ENCODE data around the gene SNX32. TPM values are rescaled to one million over a fixed set of nuclear protein-coding genes. Genes with fewer than 3 reads are reported as not detected.

SNX32 gene
- total and polyA plus RNA-seq, 9 of the 15 experiments (the other 6 are each of a cell fraction or from before 2014, with no cell fraction given): 0.03 TPM; not detected in 7

DNA sequence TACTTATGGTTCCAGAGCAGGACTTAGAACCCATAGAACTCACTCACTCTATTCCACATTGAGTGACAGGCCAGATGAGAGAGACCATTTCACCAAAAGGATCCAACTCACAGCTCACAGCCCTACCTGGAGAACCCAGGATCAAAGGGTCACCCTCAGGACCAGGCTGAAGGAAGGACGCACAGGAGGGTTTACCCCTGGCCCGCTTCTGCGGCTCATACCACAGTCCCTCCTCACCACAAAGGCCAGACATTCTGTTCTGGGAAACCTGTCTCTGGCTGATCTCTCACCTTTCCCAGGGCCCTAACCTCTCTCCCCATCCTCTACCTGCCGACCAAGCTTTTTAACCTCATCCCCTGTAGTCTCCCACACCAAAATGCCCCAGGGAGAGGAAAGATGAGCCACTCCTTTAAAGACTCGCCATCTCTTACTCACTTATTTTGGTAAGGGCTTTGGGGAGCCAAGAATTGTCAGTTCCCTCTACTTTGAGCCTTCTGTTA is 61.8 kb downstream of the SNX32 start (continued):
- TF ChIP-seq, protein P1, sequence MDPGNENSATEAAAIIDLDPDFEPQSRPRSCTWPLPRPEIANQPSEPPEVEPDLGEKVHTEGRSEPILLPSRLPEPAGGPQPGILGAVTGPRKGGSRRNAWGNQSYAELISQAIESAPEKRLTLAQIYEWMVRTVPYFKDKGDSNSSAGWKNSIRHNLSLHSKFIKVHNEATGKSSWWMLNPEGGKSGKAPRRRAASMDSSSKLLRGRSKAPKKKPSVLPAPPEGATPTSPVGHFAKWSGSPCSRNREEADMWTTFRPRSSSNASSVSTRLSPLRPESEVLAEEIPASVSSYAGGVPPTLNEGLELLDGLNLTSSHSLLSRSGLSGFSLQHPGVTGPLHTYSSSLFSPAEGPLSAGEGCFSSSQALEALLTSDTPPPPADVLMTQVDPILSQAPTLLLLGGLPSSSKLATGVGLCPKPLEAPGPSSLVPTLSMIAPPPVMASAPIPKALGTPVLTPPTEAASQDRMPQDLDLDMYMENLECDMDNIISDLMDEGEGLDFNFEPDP (CRISPR knock-in tag; IDR thresholded peaks at IDR 0.05): no peak
- TF ChIP-seq, protein P2, sequence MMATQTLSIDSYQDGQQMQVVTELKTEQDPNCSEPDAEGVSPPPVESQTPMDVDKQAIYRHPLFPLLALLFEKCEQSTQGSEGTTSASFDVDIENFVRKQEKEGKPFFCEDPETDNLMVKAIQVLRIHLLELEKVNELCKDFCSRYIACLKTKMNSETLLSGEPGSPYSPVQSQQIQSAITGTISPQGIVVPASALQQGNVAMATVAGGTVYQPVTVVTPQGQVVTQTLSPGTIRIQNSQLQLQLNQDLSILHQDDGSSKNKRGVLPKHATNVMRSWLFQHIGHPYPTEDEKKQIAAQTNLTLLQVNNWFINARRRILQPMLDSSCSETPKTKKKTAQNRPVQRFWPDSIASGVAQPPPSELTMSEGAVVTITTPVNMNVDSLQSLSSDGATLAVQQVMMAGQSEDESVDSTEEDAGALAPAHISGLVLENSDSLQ (IDR thresholded peaks at IDR 0.05): peak; percentile 65; the same call in 1 of the 2 replicates
- no peak for TF ChIP-seq EZH2 (IDR thresholded peaks at IDR 0.05; ENCODE audit: borderline replicate concordance, low read depth, low read length)
- no peak for TF ChIP-seq SLC30A9 (CRISPR knock-in tag; IDR thresholded peaks at IDR 0.05)
- no peak for TF ChIP-seq PTTG1 (tag; IDR thresholded peaks at IDR 0.05; ENCODE audit: low read depth)
- TF ChIP-seq, protein P3, sequence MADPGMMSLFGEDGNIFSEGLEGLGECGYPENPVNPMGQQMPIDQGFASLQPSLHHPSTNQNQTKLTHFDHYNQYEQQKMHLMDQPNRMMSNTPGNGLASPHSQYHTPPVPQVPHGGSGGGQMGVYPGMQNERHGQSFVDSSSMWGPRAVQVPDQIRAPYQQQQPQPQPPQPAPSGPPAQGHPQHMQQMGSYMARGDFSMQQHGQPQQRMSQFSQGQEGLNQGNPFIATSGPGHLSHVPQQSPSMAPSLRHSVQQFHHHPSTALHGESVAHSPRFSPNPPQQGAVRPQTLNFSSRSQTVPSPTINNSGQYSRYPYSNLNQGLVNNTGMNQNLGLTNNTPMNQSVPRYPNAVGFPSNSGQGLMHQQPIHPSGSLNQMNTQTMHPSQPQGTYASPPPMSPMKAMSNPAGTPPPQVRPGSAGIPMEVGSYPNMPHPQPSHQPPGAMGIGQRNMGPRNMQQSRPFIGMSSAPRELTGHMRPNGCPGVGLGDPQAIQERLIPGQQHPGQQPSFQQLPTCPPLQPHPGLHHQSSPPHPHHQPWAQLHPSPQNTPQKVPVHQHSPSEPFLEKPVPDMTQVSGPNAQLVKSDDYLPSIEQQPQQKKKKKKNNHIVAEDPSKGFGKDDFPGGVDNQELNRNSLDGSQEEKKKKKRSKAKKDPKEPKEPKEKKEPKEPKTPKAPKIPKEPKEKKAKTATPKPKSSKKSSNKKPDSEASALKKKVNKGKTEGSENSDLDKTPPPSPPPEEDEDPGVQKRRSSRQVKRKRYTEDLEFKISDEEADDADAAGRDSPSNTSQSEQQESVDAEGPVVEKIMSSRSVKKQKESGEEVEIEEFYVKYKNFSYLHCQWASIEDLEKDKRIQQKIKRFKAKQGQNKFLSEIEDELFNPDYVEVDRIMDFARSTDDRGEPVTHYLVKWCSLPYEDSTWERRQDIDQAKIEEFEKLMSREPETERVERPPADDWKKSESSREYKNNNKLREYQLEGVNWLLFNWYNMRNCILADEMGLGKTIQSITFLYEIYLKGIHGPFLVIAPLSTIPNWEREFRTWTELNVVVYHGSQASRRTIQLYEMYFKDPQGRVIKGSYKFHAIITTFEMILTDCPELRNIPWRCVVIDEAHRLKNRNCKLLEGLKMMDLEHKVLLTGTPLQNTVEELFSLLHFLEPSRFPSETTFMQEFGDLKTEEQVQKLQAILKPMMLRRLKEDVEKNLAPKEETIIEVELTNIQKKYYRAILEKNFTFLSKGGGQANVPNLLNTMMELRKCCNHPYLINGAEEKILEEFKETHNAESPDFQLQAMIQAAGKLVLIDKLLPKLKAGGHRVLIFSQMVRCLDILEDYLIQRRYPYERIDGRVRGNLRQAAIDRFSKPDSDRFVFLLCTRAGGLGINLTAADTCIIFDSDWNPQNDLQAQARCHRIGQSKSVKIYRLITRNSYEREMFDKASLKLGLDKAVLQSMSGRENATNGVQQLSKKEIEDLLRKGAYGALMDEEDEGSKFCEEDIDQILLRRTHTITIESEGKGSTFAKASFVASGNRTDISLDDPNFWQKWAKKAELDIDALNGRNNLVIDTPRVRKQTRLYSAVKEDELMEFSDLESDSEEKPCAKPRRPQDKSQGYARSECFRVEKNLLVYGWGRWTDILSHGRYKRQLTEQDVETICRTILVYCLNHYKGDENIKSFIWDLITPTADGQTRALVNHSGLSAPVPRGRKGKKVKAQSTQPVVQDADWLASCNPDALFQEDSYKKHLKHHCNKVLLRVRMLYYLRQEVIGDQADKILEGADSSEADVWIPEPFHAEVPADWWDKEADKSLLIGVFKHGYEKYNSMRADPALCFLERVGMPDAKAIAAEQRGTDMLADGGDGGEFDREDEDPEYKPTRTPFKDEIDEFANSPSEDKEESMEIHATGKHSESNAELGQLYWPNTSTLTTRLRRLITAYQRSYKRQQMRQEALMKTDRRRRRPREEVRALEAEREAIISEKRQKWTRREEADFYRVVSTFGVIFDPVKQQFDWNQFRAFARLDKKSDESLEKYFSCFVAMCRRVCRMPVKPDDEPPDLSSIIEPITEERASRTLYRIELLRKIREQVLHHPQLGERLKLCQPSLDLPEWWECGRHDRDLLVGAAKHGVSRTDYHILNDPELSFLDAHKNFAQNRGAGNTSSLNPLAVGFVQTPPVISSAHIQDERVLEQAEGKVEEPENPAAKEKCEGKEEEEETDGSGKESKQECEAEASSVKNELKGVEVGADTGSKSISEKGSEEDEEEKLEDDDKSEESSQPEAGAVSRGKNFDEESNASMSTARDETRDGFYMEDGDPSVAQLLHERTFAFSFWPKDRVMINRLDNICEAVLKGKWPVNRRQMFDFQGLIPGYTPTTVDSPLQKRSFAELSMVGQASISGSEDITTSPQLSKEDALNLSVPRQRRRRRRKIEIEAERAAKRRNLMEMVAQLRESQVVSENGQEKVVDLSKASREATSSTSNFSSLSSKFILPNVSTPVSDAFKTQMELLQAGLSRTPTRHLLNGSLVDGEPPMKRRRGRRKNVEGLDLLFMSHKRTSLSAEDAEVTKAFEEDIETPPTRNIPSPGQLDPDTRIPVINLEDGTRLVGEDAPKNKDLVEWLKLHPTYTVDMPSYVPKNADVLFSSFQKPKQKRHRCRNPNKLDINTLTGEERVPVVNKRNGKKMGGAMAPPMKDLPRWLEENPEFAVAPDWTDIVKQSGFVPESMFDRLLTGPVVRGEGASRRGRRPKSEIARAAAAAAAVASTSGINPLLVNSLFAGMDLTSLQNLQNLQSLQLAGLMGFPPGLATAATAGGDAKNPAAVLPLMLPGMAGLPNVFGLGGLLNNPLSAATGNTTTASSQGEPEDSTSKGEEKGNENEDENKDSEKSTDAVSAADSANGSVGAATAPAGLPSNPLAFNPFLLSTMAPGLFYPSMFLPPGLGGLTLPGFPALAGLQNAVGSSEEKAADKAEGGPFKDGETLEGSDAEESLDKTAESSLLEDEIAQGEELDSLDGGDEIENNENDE (IDR thresholded peaks at IDR 0.05; ENCODE audit: low read depth, low read length): no peak
- TF ChIP-seq SUPT5H (IDR thresholded peaks at IDR 0.05): peak; percentile 63; the same call in 1 of the 2 replicates
- no peak for TF ChIP-seq SMARCE1 (IDR thresholded peaks at IDR 0.05)
- TF ChIP-seq TGIF2 (CRISPR knock-in tag; IDR thresholded peaks at IDR 0.05): no peak
- TF ChIP-seq ZNF24 (IDR thresholded peaks at IDR 0.05): no peak
- TF ChIP-seq, protein P4, sequence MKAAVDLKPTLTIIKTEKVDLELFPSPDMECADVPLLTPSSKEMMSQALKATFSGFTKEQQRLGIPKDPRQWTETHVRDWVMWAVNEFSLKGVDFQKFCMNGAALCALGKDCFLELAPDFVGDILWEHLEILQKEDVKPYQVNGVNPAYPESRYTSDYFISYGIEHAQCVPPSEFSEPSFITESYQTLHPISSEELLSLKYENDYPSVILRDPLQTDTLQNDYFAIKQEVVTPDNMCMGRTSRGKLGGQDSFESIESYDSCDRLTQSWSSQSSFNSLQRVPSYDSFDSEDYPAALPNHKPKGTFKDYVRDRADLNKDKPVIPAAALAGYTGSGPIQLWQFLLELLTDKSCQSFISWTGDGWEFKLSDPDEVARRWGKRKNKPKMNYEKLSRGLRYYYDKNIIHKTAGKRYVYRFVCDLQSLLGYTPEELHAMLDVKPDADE (conservative IDR thresholded peaks at IDR 0.05; ENCODE audit: control insufficient read depth, low read depth, low read length): no peak
- TF ChIP-seq SMAD2 (IDR thresholded peaks at IDR 0.05; ENCODE audit: low read depth, low read length): no peak
- no peak for TF ChIP-seq ARID1B (IDR thresholded peaks at IDR 0.05)
- no peak for TF ChIP-seq ZSCAN32 (CRISPR knock-in tag; IDR thresholded peaks at IDR 0.05)
